ENCODE measurements around the gene OIT3.

The OIT3 gene

GRCh38 chr10:72893136-72893798, at the start of gene OIT3:
OIT3 (plus strand) TSS chr10:72893739; CDS start chr10:72893799, 60 bp downstream.
- no peak for DNase-seq (ENCODE audit: low read depth)

- peak; percentile 18 for DNase-seq (ENCODE audit: low read depth)
These were observed 47.3 kb upstream of the OIT3 start for GRCh38 chr10:72846238-72846637.

DNA sequence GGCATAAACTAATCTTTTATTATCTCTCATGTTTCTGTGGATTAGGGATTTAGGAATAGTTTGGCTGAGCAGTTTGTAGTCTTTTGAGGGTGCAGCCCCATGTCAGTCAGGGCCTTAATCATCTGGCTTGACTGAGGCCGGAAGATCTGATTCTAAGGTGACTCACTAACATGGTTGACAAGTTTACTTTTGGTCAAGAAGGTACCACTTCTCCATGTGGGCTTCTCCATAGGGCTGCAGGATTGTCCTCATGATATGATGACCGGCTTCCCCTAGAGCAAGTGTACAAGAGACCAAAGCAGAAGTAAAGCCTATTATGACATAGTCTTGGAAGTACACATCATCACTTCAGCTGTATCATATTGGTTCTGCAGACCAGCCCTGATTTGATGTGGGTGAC, 45.9 kb upstream of the OIT3 start:
- DNase-seq (ENCODE audit: low read depth) = no peak

DNA sequence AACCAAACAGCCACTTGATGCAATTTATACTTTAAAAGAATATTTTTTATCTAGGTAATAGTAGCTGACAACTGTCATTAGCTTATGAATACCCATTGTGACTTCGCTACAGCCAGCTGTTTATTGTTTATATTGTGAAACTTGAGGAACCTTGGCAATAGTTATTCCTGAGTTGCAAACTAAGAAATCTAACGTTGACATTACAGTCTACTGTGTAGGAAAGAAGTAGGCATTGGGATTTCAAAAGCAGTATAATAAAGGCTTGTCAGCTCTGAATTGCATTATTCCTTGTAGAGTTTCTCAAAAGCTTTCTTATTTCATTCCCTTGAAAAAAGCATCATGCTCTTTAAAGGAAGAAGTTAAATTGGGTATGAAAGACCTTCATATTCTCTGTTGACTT, 42.7 kb upstream of the OIT3 start:
- no peak for DNase-seq (ENCODE audit: low read depth)

DNA sequence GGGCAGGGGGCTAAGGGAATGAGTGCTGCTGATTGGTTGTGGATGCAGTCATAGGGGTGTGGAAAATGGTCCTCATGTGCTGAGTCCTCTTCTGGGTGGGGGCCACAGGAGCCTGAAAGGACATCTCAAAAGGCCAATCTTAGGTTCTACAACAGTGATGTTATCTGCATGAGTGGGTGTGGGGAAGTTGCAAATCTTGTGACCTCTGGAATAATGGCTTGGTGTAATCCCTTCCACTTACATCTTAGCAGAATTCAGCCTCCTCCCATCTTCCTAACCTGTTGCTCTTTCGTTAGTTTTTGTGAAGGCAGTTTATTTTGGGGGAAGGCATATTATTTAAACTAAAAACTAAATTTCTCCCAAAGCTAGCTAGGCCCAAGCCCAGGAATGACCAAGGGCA, 42.0 kb upstream of the OIT3 start:
- DNase-seq (ENCODE audit: low read depth) = no peak

DNA sequence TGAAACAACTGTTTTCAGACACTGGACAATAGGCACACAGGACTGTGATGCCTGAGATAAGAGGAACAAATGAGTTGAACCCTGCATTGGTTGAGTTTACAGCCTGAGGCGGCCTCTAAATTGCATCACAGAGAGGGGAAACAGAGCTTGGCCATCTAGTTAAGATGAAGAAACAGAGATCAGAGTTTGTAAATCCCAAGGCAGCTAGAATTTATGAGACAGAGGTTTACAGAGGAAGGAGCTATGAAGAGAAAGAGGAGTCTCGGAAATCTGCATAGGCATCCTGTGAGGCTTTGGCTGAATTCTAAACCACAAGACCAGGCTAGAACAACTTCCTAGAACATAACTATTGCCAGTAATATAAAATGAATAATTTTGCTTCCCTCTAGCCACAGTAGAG, 41.0 kb upstream of the OIT3 start:
- DNase-seq (ENCODE audit: low read depth) = no peak

DNA sequence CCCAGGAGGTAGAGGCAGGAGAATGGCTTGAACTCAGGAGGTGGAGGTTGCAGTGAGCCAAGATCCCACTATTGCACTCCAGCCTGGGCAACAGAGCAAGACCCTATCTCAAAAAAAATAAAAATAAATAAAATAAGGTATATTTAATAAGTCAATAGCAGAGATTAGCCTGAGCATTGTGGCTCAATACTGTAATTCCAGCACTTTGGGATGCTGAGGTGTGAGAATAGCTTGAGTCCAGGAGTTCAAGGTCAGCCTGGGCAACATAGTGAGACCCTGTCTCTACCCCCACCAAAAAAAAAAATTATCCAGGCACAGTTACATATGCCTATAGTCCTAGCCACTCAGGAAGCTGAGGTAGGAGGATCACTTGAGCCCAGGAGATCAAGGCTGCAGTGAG, 38.4 kb upstream of the OIT3 start:
- DNase-seq (ENCODE audit: low read depth) = no peak

- DNase-seq (ENCODE audit: low read depth) = no peak
These were observed 37.7 kb upstream of the OIT3 start for GRCh38 chr10:72855790-72856189.

- no peak for DNase-seq (ENCODE audit: low read depth)
These were observed 35.5 kb upstream of the OIT3 start for GRCh38 chr10:72858067-72858466.

- DNase-seq (ENCODE audit: low read depth) = no peak
These were observed 30.6 kb upstream of the OIT3 start for GRCh38 chr10:72862957-72863356.

DNA sequence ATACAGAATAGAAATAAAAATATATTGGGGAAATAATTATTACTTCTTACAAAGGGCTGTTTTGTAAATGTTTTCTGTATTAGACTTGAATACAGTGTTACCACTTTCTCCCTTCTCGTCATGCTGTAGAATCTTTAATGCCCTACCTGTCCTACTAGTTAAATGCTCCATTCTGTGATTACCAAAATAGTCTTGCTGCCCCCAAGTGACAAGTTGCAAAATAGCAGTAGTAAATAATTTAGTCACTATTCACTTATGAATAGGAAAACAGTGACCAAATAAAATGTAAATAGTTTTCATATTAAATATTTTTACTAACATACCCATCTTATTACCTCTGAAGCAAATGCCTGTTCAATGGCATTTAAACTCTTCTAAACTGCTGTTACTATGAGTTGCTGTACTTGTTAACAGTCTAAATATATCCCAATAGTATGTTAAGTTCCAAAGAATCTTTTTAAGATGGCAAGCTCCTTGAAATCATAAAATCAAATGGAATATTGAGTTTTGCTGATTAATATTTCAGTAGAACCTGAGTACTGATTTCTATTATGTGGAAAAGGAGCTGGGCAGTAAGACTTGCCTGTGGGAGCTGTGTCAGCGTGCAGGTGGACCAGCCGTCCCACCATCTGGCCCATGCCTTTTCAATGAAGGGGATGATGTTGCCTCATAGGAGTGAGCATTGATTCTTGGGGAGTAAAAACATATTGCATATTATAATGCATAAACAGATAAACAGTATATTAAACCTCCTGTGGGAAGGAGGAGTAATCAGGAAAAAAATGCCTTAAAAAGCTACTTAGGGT, 18.1 kb upstream of the OIT3 start:
- no peak for DNase-seq (ENCODE audit: low read depth)

DNA sequence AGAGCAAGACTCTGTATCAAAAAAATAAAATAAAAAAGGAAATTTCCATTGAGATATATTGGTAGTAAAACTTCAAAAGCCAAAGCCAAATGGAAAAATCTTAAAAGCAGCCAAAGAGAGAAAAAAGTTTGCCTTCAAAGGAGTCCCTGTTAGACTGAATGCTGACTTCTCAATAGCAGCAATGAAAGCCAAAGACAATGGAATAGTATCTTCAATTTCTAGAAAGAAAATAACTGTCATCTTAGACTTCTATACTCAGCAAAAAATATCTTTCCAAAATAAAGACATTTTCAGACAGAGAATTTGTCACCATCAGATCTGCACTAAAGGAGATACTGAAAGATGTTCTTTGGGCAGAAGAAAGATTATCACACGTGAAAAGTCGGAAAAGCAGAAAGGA, 14.3 kb upstream of the OIT3 start:
- no peak for DNase-seq (ENCODE audit: low read depth)

- DNase-seq (ENCODE audit: low read depth) = no peak
These were observed 12.2 kb upstream of the OIT3 start for GRCh38 chr10:72881291-72881690.

DNA sequence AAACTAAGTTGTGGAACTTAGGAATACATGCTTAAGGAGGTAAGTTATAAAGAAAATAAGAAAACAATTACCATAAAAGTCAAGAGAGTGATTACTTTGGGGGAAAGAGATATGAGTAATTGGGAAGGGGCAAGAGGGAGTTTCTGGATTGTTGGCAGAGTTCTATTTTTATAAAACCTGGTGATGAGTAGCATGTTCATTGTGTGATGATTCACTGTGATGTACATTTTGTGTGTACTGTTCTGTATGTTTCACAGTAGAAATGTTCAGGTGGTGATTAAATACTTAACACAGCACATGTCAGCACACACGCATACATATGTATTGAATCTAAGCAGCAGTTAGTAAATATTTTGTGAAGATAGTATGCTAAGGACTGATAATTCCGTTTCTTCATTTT, 9.7 kb upstream of the OIT3 start:
- DNase-seq (ENCODE audit: low read depth) = no peak

GRCh38 chr10:72885953-72886352, 7.6 kb upstream of the OIT3 start:
- no peak for DNase-seq (ENCODE audit: low read depth)

- DNase-seq (ENCODE audit: low read depth) = no peak
These were observed 6.9 kb upstream of the OIT3 start for GRCh38 chr10:72886621-72887020.

GRCh38 chr10:72887043-72887442, 6.5 kb upstream of the OIT3 start:
- no peak for DNase-seq (ENCODE audit: low read depth)

DNA sequence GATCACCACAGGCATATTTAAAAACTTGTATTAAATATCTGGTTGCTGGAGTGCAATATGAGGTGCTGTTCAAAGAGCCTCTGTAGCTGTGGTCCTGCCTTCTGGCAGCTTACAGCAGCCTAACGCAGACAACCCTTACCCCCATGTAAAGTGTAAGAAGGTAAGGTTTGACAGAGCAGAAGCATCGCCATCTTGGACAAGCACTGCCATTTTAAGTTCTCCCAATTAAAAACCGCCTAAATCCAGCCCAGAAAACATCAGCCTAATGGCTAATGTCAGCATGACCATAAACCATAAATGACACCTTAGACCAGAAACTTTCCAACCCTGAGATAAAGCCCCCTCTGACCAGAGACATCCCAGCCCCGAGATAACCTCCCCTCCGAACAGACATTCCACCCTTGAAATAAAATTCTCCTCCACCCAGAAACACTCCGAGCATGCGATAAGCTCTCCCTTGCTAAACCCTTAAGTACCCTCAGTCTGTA, 5.3 kb upstream of the OIT3 start:
- no peak for DNase-seq (ENCODE audit: low read depth)

DNA sequence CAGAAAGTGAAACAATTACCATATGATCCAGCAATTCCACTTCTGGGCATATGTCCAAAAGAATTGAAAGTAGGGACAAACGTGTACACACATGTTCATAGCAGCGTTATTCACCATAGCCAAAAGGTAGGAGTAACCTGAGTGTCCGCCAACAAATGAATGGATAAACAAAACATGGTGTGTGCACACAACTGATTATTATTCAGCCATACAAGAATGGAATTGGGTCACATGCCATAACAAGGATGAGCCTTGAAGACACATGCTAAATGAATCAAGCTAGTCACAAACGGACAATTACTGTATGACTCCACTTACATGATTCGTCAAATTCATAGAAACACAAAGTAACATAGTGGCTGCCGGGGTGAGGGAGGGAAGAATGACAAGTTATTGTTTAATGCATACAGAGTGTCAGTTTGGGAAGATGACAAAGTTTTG, 4.1 kb upstream of the OIT3 start:
- DNase-seq (ENCODE audit: low read depth) = no peak

DNA sequence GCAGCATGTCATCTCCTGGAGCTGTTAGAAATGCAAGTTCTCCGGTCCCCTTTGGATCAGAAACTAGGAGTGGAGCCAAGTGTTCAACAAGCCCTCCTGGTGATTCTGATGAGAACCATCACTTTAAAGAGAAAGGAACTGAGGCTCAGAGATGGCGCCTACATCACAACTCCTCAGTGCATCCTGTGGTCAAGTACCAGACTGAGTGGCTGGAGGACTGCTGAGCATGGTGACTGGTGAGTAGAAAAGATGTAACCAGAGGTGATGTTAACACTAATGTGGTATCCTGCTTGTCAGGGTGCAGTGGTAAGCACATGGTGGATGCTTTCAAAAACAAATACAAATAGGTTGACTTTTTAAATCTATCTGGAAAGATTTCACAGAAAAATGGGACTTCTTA, 3.5 kb upstream of the OIT3 start:
- DNase-seq (ENCODE audit: low read depth) = no peak

DNA sequence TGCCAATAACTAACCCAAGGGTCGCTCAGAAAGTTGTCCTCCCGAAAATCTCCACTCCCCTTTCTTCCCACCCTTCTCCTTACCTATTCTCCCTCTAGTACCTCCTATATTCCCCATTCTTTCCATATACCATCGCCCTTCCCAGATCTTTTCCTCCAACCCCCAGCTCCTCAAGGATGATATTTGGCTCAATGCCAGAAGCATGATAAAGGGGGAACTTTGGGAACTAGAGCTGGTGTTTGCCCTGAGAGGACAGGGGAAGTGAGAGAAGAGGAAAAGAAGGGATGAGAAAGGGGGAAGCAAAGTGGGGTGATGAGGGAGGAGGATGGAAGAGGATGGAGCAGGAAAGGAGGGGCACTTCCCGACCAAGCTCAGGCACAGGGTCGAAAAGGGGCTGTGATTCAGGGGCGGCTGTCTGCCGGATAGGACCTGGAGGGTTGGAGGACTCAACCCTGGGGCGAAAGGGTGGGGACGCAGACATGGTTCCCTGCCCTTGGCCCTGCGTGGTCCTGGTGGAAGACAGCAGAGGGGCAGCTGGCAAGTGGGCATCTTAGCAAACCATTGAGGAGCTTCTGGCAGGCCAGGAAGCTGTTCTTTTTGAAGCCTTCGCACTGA, 1.8 kb downstream of the OIT3 start:
- DNase-seq (ENCODE audit: low read depth) = no peak

- DNase-seq (ENCODE audit: low read depth) = no peak
These were observed 5.1 kb downstream of the OIT3 start for GRCh38 chr10:72898616-72899015.

GRCh38 chr10:72899545-72899944, 6.0 kb downstream of the OIT3 start:
- DNase-seq (ENCODE audit: low read depth) = no peak
